Gastrocnemius medialis (tissue), 4 donors: ENCODE data around the gene VPS37D. TPM values are rescaled to one million over a fixed set of nuclear protein-coding genes. Genes with fewer than 3 reads are reported as not detected.

Experiments used
- ATAC-seq, 2 donors: fragments of 150-250 bp; one replicate each; pipeline ENCODE4 v1.9.1; 2016
- DNase-seq, 2 donors: peaks; one replicate each; pipeline ENCODE4 v3.0.0-alpha.2; 2019
- H3K27ac ChIP-seq, 4 donors: fragments of 200-600 bp; sonication (generic); 1 replicate in 1 of 4; 2 replicates in 3 of 4; pipeline ENCODE4 v1.5.1; 2016 to 2018; ENCODE audit warnings: mild to moderate bottlenecking in 2 of 4, moderate library complexity in 1 of 4
- H3K27me3 ChIP-seq, 3 donors: fragments of 200-600 bp; sonication (generic) in 2 of 3; 1 replicate in 1 of 3; 2 replicates in 2 of 3; pipeline versions ENCODE4 v1.5.1 to v1.6.0; 2016 to 2019; ENCODE audit warnings: mild to moderate bottlenecking in 1 of 3, moderate library complexity in 1 of 3
- H3K36me3 ChIP-seq, 2 donors: fragments of 200-600 bp; sonication (generic) in 1 of 2; one replicate each; pipeline ENCODE4 v1.5.1; 2017 to 2018
- H3K4me1 ChIP-seq, 2 donors: fragments of 200-600 bp; sonication (generic) in 1 of 2; one replicate each; pipeline ENCODE4 v1.5.1; 2016 to 2017; ENCODE audit warnings: mild to moderate bottlenecking in 2 of 2
- H3K4me3 ChIP-seq, 4 donors: fragments of 200-600 bp; sonication (generic) in 3 of 4; 1 replicate in 1 of 4; 2 replicates in 3 of 4; pipeline ENCODE4 v1.5.1; 2016 to 2019; ENCODE audit warnings: mild to moderate bottlenecking in 2 of 4
- H3K9me3 ChIP-seq, 3 donors: fragments of 200-600 bp; sonication (generic) in 2 of 3; 1 replicate in 1 of 3; 2 replicates in 2 of 3; pipeline ENCODE4 v1.5.1; 2016 to 2019
- CTCF ChIP-seq, 5 experiments: fragments of 450-650 bp in 3 of 5; fragments of 200-600 bp in 2 of 5; sonication (generic) in 2 of 5; IDR thresholded peaks in 4 of 5; conservative IDR thresholded peaks in 1 of 5; 1 replicate in 4 of 5; 2 replicates in 1 of 5; pipeline ENCODE4 v1.5.1; 2016 to 2019; ENCODE audit warnings: antibody characterized with exemption in 5 of 5, mild to moderate bottlenecking in 3 of 5, moderate library complexity in 3 of 5
- POLR2A ChIP-seq, 2 donors: fragments of 450-650 bp; IDR thresholded peaks; one replicate each; pipeline ENCODE4 v1.6.1; 2017; ENCODE audit warnings: antibody characterized with exemption in 2 of 2, mild to moderate bottlenecking in 2 of 2, moderate library complexity in 2 of 2
- in situ Hi-C, 4 donors: fragments of 200-750 bp; cut with MboI; loops; one replicate each; pipeline versions ENCODE4 v1.15.0 to v1.8.0; 2017; ENCODE audit warnings: low sequenced_read_pairs in 4 of 4
- intact Hi-C: fragments of 100-400 bp; cut with DNase I; formaldehyde crosslinking; loops from one replicate; pipeline ENCODE4 v1.15.1; 2023; ENCODE audit warnings: low total_unique reads
- total RNA-seq, 4 donors: library from RNA; depleted of rRNA; stranded (reverse); fragments of >200 nt; gene quantifications; one replicate each; pipeline versions ENCODE4 v1.1.0 to v1.2.3, GENCODE V29; 2016

VPS37D gene
- total RNA-seq, 4 donors from 2014 or later: 0.64 to 2.5 (median 1.4) TPM

GRCh38 chr7:73669288-73669701, 1.7 kb downstream of the VPS37D start:
- ATAC-seq (no peak), DNase-seq (no peak)
- intact Hi-C loops: loop anchor here (5.0 kb wide), 1 partner anchor 68 kb away; the partner anchor contains the start of gene ABHD11
- in situ Hi-C loops: loop anchor here in 3 of 4 donors (10.0 kb wide), 2 partner anchors 54 to 64 kb away; no protein-coding TSS in a partner anchor
- H3K36me3 ChIP-seq: no peaks in the 10 kb centered on the region
- no peaks in the 10 kb centered on the region for H3K9me3 ChIP-seq
- no peaks in the 10 kb centered on the region for H3K27me3 ChIP-seq
- H3K4me1 ChIP-seq: peaks cover 3 to 8% of the 10 kb centered on the region in 2 donors
- TF ChIP-seq POLR2A (IDR thresholded peaks at IDR 0.05): no peak
- no peak for TF ChIP-seq CTCF (IDR thresholded peaks at IDR 0.05 in 4 of 5, conservative IDR thresholded peaks at IDR 0.05 in 1 of 5)
- no peak overlapping the region for H3K4me3 ChIP-seq
- H3K27ac ChIP-seq: no peak overlapping the region

GRCh38 chr7:73669858-73670385, 2.3 kb downstream of the VPS37D start:
- H3K9me3 ChIP-seq: no peaks in the 10 kb centered on the region
- no peaks in the 10 kb centered on the region for H3K36me3 ChIP-seq
- H3K27ac ChIP-seq: no peak overlapping the region
- TF ChIP-seq POLR2A (IDR thresholded peaks at IDR 0.05) (no peak), CTCF (IDR thresholded peaks at IDR 0.05 in 4 of 5, conservative IDR thresholded peaks at IDR 0.05 in 1 of 5) (no peak)
- no peaks in the 10 kb centered on the region for H3K27me3 ChIP-seq
- intact Hi-C loops (loop anchor here (5.0 kb wide), 1 partner anchor 67 kb away; the partner anchor contains the start of gene ABHD11), in situ Hi-C loops (loop anchor here in 3 of 4 donors (10.0 kb wide), 2 partner anchors 55 to 65 kb away; no protein-coding TSS in a partner anchor)
- no peak overlapping the region for H3K4me3 ChIP-seq
- DNase-seq (no peak), ATAC-seq (no peak)
- peaks cover 3 to 8% of the 10 kb centered on the region in 2 donors for H3K4me1 ChIP-seq

DNA sequence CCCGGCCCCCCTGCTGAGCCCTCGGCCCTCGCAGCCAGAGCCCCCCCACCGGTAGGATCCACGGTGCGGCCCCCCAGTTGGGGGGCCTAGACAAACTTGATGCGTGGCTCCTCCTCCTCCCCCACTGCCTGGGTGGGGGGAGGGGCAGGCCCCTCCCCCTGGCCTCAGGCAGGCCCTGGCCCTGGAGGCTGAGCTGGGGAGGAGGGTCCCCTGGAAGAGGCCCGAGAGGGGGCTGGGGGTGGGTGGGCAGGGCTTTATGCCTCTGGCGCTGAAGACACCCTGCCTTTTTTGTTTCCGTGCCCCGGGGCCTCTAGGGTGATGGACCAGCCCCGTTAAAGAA, 3.7 kb downstream of the VPS37D start:
- no peak for ATAC-seq
- no peak for DNase-seq
- no peak overlapping the region for H3K27ac ChIP-seq
- peaks cover 3 to 8% of the 10 kb centered on the region in 2 donors for H3K4me1 ChIP-seq
- H3K9me3 ChIP-seq: no peaks in the 10 kb centered on the region
- no peaks in the 10 kb centered on the region for H3K36me3 ChIP-seq
- TF ChIP-seq CTCF (IDR thresholded peaks at IDR 0.05 in 4 of 5, conservative IDR thresholded peaks at IDR 0.05 in 1 of 5) (no peak), POLR2A (IDR thresholded peaks at IDR 0.05) (no peak)
- no peak overlapping the region for H3K4me3 ChIP-seq
- intact Hi-C loops (no loop called here), in situ Hi-C loops (no loop called here)
- no peaks in the 10 kb centered on the region for H3K27me3 ChIP-seq

GRCh38 chr7:73671857-73672445, 4.3 kb downstream of the VPS37D start:
- no peaks in the 10 kb centered on the region for H3K36me3 ChIP-seq
- H3K27ac ChIP-seq: no peak overlapping the region
- TF ChIP-seq CTCF (IDR thresholded peaks at IDR 0.05 in 4 of 5, conservative IDR thresholded peaks at IDR 0.05 in 1 of 5) (no peak), POLR2A (IDR thresholded peaks at IDR 0.05) (no peak)
- intact Hi-C loops: no loop called here
- ATAC-seq: no peak
- in situ Hi-C loops: no loop called here
- H3K4me3 ChIP-seq: no peak overlapping the region
- no peaks in the 10 kb centered on the region for H3K9me3 ChIP-seq
- no peaks in the 10 kb centered on the region for H3K27me3 ChIP-seq
- no peak for DNase-seq
- H3K4me1 ChIP-seq: peaks cover 3 to 8% of the 10 kb centered on the region in 2 donors
